CD1c-positive myeloid dendritic cell (primary cell): Measurements from ENCODE around the gene TCP10L.
"Not testable (repeated sequence)": the region's sequence is repeated elsewhere in the genome, so short reads cannot be mapped to it uniquely, and the experiment has no call there.

ENCODE experiments used
- DNase-seq: peaks from one replicate; pipeline ENCODE4 v3.0.0-alpha.2; 2016; ENCODE audit errors: extremely low spot score

The TCP10L gene

GRCh38 chr21:32587120-32587519 is 1.8 kb upstream of the TCP10L start:
- DNase-seq: no peak

- no peak for DNase-seq
These were observed 647 bp upstream of the TCP10L start for GRCh38 chr21:32585970-32586369.

GRCh38 chr21:32584472-32584871 is 851 bp downstream of the TCP10L start:
- DNase-seq: no peak

- DNase-seq: no peak
These were observed 3.6 kb downstream of the TCP10L start for GRCh38 chr21:32581732-32582131.

GRCh38 chr21:32580949-32581348 is 4.4 kb downstream of the TCP10L start:
- DNase-seq: no peak

GRCh38 chr21:32578107-32578691 is 7.1 kb downstream of the TCP10L start:
- DNase-seq: no peak

- no peak for DNase-seq
These were observed 9.3 kb downstream of the TCP10L start for GRCh38 chr21:32576011-32576410.

- no peak for DNase-seq
These were observed 10.1 kb downstream of the TCP10L start for GRCh38 chr21:32574946-32575925.

GRCh38 chr21:32572574-32573420 is 12.5 kb downstream of the TCP10L start:
- DNase-seq: no peak

- no peak for DNase-seq
These were observed 14.9 kb downstream of the TCP10L start for GRCh38 chr21:32570456-32570855.

- DNase-seq: peak; percentile 91
These were observed 15.8 kb downstream of the TCP10L start for GRCh38 chr21:32569261-32570230.

- no peak for DNase-seq
These were observed 17.7 kb downstream of the TCP10L start for GRCh38 chr21:32567626-32568025.

- no peak for DNase-seq
These were observed 18.5 kb downstream of the TCP10L start for GRCh38 chr21:32566741-32567389.

- DNase-seq: no peak
These were observed 19.4 kb downstream of the TCP10L start for GRCh38 chr21:32565856-32566465.

GRCh38 chr21:32562915-32563314 is 22.4 kb downstream of the TCP10L start:
- peak; percentile 10 for DNase-seq

- no peak for DNase-seq
These were observed 22.9 kb downstream of the TCP10L start for GRCh38 chr21:32562426-32562825.

GRCh38 chr21:32561476-32561875 is 23.8 kb downstream of the TCP10L start:
- DNase-seq: not testable (repeated sequence)

GRCh38 chr21:32560896-32561295 is 24.4 kb downstream of the TCP10L start:
- no peak for DNase-seq

- no peak for DNase-seq
These were observed 26.2 kb downstream of the TCP10L start for GRCh38 chr21:32559006-32559610.

GRCh38 chr21:32558106-32558505 is 27.2 kb downstream of the TCP10L start:
- DNase-seq: no peak
